ENCODE results near the gene CEP350.

Gene CEP350, protein sequence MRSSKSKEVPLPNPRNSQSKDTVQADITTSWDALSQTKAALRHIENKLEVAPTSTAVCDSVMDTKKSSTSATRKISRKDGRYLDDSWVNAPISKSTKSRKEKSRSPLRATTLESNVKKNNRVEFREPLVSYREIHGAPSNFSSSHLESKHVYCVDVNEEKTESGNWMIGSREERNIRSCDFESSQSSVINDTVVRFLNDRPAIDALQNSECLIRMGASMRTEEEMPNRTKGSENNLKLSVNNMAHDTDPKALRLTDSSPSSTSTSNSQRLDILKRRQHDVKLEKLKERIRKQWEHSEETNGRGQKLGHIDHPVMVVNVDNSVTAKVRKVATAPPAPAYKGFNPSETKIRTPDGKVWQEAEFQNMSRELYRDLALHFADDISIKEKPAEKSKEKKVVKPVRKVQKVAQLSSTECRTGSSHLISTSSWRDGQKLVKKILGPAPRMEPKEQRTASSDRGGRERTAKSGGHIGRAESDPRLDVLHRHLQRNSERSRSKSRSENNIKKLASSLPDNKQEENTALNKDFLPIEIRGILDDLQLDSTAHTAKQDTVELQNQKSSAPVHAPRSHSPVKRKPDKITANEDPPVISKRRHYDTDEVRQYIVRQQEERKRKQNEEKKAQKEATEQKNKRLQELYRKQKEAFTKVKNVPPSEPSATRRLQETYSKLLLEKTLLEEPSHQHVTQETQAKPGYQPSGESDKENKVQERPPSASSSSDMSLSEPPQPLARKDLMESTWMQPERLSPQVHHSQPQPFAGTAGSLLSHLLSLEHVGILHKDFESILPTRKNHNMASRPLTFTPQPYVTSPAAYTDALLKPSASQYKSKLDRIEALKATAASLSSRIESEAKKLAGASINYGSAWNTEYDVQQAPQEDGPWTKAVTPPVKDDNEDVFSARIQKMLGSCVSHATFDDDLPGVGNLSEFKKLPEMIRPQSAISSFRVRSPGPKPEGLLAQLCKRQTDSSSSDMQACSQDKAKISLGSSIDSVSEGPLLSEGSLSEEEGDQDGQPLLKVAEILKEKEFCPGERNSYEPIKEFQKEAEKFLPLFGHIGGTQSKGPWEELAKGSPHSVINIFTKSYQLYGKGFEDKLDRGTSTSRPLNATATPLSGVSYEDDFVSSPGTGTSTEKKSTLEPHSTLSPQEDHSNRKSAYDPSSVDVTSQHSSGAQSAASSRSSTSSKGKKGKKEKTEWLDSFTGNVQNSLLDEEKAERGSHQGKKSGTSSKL (N-terminal part only)

DNA sequence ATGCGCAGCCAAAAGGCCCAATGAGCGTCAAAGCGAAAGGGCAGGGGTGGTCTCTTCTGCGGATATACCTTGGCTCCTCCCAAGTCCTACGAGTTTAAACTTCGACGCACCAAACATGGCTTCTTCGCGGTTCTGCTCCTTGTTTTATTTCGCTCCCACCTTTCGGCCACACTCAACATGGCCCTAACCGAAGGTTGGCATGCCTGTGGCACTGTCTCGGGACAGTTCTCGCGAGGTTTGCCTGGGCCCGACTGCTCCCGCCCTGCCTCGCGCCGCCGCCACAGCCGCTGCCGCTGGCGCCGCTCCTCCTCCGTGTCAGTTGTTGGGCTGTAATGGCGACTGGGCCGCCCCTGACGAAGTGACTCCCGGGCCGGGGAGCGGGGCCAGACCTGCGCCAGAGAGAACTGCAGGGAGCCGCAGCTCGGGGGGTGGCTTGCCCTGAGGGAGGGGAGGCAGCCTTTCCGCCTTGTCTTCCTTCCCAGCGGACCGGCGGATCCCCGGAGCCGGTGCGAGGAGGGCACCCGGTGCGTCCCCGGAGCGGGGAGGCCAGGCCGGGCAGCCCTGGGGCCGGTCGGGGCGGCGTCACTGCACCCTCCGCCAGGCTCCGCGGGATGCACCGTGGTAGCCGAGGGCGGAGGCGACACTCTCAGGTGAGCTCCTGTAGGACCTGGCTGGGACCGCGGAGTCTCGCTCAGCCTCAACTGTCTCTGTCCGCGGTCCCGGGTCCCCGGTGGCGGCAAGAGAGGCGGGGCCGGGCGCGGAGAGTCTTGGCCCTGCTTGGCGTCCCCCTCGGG lies at the start of gene CEP350:
CEP350 (plus strand) TSS at position 318 of the 794 bp plus-strand sequence. CDS start 31,372 bp downstream, outside the sequence.
- DNase-seq (ENCODE audit: low spot score) = peak; percentile 98

DNA sequence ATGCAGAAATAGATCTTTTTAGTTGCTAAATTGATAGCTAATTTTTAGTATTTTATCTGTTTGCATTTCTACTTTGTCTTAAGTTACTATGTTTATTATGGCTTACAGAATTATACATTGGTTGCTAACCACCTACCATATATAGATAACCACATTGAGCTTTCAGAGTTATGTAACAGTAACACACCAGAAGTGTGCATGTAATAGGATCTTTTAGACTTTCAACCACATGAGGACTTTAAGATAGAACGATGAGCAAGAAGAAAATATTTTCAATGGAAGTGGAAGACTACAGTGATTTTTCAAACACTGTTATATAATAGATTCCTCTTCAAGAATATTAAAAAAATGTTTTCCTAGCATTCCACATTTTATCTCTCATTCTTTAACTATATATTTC lies 43.7 kb upstream of the CEP350 start:
- no peak for DNase-seq (ENCODE audit: low spot score)

DNA sequence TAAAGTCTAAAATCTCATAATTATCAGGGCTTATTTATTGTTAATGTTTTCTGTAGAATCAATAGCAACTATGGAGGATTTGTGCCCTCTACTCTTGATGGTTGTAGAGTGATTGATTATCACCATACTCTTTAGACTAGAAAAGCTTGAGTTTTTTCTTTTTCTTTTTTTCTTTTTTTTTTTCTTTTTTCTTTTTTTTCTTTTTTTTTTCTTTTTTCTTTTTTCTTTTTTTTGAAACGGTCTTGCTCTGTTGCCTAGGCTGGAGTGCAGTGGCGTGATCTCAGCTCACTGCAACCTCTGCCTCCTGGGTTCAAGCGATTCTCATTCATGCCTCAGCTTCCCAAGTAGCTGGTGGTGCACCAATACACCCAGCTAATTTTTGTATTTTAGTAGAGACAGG lies 42.8 kb upstream of the CEP350 start:
- DNase-seq (ENCODE audit: low spot score) = no peak

DNA sequence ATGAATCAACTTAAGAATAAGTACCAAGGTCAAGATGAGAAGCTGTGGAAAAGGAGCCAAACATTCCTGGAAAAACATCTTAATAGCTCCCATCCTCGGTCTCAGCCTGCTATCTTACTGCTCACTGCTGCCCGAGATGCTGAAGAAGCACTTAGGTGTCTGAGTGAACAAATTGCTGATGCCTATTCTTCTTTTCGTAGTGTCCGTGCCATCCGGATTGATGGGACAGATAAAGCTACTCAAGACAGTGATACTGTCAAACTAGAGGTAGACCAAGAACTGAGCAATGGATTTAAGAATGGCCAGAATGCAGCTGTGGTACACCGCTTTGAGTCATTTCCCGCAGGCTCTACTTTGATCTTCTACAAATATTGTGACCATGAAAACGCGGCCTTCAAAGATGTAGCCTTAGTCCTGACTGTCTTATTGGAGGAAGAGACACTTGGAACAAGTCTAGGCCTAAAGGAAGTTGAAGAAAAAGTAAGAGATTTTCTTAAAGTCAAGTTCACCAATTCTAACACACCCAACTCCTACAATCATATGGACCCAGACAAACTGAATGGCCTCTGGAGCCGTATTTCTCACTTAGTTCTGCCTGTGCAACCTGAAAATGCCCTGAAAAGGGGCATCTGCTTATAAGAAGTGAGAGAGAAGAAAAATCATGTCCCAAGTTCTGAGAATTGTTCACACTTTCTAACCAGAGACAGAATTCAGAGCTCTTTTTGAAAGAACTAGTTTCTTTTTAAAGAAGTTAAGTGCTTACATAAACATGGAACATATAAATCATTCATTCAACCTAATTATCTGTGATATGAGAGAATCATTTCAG lies 36.8 kb upstream of the CEP350 start:
- DNase-seq (ENCODE audit: low spot score) = no peak

DNA sequence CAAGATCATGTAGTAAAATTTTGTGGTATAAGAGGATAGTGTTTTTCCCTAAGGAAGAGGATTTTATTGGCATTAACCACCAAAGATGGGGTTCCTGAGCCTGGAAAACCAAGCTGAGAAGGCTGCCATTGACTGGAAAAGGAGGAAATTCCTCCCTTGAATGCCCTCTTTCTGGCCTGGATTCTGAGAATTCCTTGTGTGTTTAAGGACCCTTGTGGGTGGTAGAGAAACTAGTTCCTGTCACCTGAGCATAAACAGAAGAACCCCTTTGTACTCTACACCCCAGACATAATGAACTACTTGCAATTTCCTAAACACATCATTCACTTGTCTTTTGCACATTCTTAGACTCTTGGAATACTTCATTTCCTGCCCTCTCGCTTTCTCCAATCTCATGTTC lies 33.1 kb upstream of the CEP350 start:
- no peak for DNase-seq (ENCODE audit: low spot score)

DNA sequence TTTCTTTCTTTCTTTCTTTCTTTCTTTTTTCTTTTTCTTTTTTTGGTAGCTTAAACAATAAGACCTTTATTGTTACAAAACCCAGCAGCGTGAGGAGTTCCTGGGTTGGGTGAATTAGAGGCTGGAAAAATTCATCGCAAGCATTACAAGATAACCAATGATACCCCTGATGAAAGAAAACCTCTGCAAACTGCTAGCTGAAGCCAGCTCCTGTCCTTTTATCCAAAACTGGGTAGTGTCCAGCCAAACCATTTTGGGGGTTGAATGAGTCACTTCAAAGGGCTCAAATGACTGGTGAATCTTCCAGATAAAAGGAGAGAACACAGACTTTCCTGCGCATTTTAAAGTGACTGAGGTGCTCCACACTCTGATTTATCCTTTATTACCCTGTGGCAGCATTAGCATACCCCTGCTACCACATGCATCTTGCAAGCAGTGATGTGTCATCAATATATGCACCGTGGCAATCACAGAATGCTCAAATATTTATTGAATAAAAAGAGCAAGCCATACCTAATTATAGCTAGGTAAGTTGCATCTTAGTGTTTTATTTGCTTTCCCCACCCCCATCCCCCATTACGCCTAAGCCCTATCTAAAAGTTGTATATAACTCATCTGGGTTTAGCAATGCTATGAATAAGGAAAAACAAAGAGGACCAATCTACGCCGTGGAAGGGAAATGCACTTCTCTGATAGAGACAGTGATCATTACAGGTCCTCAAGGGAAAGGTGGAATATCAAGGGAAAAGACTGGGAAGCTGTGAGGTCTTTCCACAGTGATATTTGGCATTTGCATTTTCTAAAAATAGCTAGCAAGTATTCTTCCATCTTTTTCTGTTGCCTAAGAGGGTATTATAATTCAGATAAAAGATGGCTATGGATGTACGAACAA lies 32.4 kb upstream of the CEP350 start:
- DNase-seq (ENCODE audit: low spot score) = no peak

DNA sequence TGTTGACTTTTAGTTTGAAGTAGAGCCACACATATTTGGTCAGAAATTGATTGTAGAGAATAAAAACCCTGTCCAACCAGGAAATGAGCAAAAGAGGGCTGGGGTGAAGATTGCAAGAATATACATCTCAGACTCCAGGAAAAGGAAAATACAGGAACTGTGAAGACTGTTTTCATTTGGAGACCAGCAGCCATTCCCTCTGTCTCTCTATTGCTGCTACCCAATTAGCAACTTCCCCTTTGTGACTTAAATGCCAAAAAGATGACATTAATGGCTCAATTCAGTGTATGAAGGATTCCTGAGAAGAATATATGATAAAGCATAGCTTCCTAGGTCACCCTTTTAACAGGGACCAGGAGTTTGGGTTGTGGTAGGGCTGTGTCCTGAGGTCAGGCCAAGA lies 31.6 kb upstream of the CEP350 start:
- no peak for DNase-seq (ENCODE audit: low spot score)

DNA sequence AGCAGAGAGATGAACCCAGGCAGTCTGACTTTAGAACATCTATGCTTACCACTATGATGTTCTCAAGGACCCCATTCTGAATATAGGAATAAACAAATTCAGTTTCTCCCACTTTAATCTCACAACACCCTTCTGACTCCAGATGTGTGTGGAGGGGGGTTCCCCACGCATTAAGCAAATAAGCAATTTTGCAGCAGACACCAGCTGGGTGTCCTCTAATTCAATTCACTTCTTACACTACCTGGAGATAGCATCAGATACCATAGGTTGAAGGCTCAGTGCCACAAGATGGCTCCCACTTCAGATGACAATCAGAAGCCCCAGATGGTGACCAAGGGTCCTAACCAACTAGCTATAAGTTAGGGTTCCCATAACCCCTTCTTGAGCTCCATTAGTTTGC lies 30.3 kb upstream of the CEP350 start:
- DNase-seq (ENCODE audit: low spot score) = no peak

DNA sequence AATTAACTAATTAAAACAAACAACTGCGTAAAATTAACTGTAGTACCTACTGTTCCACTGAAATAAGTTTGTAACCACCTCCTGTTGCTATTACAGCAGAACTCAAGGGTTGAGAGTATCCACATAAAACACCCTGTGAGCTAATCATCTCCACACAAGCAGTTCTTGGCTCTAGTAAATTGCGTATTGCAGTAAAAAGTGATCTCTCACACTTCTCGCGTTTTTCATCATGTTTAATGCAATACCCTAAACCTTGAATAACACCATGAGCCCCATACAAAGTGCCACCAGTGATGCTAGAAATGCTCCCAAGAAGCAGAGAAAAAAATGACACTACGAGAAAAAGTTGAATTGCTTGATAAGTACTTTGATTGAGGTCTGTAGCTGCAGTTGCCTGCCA lies 29.3 kb upstream of the CEP350 start:
- DNase-seq (ENCODE audit: low spot score) = no peak

DNA sequence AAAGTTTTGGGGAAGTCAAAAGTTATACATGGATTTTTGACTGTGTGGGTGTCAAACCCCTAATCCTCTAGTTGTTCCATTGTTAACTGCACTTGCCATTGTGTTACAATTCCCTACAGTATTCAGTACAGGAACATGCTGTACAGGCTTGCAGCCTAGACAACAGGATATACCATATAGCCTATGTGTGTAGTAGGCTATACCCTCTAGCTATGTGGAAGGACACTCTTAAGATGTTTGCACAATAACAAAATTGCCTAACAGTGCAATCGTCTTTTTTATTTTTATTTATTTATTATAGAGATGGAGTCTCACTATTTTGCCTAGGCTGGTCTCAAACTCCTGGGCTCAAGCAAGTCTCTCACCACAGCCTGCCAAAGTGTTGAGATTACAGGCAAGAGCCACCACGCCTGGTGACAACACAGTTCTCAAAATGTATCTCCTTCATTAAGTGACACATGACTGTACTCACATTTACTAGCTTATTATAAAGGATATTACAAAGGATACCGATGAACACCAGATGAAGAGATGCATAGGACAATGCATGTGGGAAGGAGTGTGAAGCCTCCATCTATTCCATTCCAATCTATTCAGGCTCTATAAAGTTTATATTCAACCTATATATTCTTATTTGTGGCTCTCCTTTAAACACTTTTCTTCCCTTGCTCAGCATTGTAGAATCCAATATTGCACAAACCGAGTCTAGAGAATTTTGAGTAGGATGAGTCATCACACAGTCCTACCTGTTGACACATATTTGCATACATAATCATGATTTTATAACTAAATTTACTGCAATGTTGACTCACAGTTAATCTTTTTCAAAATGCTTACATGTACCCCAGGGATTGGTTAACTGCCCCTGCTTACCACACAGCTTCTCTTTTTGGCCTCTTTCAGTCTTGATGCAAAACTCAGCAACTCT lies 28.4 kb upstream of the CEP350 start:
- DNase-seq (ENCODE audit: low spot score) = no peak

DNA sequence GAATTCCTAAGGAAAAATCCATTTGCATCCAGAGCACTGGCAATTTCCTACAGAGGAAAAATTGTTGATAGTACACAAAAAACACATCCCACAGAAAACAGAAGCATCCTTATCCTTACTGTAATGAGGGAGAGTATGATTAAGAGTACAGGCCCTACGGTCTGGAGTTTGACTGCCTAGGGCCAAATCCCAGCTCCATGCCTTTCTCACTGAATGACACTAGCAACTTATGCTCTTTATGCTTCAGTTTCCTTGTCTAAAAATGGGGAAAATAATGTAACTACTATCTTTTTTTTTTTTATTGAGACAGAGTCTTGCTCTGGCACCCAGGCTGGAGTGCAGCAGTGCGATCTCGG lies 27.8 kb upstream of the CEP350 start:
- no peak for DNase-seq (ENCODE audit: low spot score)

DNA sequence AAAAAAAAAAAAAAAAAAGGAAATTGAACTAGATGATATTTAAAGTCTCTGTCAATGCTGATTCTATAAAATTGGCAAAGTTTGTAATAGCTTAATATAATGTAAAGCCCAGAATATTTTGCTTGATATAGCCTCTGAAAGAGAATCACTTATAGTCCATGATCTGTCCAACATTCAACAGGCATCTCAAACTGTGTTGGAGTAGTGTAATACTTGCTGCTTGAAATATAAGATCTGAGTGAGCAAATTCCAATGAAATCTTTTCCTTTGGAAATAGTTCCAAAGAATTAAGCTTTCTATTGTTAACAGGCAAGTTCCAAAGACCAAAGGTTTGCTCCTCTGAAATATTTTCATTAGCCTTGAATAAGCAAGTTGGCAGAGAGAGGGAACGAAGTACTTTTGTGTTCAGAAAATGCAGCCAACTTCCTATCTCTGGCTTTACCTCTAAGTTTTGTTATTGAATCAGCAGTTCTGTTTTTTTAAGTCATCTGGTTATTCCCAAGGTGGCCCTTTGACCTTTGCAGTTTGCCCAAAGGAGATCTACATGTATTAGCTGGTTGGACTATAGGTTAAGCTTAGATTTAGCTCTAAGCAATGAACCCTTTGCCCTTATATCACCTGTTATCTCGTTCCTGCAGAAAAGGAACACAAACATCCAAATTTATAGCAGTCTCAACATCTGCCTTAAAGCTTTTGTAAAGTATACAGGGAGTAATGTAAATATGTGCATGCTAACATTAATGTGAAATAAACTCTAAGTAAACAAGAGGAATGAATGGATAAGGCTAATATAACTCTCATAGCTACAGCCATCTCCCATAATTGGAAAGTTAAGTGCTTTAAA lies 24.4 kb upstream of the CEP350 start:
- DNase-seq (ENCODE audit: low spot score) = no peak

DNA sequence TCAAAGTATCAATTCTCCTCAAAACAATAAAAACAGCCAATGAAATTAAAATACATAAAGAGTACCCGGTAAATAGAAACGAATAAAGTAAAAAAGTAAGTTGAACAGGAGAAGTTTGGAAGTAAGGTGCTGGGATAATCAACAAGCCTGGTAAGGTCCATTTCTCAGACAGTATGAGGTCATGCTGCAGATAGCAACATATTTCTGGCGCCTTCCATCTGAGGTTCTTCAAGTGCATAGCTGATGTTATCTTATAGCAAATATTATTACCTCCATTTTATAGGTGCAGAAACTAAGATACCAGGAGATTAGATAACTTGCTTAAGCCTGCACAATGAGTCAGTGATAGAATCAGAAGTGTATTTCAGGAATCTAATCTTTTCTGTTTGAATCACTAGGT lies 23.7 kb upstream of the CEP350 start:
- DNase-seq (ENCODE audit: low spot score) = no peak

DNA sequence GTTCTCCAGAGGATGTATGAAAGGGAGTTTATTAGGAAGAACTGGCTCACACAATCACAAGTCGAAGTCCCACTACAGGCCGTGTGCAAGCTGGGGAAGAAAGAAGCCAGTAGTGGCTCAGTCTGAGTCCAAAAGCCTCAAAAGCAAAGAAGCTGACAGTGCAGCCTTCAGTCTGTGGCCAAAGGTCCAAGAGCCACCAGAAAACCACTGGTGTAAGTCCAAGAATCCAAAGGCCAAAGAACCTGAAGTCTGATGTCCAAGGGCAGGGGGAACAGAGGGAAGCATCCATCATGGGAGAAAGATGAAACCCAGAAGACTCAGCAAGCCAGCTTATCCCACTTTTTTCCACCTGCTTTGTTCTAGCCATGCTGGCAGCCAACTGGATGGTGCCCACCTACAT lies 21.4 kb upstream of the CEP350 start:
- no peak for DNase-seq (ENCODE audit: low spot score)

DNA sequence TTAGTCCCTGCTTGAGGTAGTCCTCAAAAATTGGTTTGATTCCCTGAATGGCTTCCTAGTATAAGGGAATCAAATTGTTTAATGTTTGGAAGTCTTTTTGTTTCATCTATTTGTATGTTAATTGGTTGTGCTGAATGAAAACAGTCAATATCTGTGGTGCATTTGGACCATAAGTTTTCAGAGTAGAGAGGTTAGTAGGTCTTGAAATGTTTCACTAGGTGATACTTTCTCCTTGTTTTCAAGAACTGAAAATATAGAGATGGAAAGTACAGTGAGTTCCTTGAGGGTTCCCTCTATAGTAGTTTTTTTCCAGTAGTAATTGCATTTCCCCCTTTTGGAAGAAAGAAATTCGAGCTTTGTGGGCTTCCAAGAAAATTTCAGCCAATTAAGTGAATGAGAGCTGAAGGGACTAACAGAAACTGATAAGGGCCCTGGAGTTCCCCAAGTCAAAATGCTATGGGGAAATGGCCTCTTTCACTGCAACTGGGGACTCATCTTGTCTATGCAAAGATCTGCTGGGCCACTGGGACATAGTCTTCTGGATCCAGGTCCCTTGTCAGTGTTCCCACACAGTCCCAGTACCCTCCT lies 18.6 kb upstream of the CEP350 start:
- DNase-seq (ENCODE audit: low spot score) = no peak

DNA sequence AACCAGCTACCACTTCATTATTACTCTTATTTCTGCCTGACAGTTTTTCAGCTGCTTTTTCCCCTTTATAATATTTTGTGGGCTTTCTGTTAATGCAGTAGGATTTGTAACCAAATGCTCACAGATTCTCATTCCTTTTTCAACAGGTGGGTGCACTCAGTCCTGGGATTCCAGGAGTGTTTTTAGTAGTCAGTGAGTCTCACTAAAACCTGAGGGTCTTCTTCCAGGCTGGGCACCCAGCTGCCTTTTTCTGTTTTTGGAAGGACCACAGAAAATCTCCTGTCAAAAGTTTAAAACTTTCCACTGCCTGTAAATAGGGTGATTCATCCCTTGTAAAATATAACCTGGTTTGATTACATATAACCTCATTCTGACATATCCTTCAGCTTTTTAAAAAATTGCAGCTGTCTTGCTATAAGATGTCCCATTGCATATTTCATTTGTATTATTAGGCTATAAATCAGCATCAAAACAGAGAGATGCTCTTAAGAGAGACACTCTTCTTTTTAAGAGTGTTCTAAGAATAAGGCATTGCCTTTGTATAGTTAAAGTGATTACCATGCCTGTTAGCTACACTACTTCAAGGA lies 16.8 kb upstream of the CEP350 start:
- DNase-seq (ENCODE audit: low spot score) = no peak

DNA sequence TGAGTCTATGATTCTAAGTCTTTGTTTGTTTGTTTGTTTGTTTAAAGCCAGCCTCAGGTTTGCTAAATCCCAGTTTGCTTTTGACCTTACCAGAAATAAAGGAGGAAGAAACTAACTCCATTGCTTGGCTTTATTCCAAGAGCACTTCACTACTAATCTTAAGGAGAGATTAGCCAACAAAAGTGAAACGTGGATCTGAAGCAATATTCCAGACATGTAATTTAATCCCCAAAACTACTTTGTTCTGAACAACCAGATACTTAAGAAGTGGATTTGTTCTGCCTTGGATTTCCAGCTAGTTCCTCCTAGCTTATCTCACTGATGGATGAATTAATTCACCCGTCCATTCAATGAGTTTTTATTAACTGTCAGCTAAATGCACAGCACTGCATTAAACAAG lies 15.9 kb upstream of the CEP350 start:
- DNase-seq (ENCODE audit: low spot score) = no peak

Measured in putamen (tissue), 1 donor.